PC-3 (cell line): Measurements from ENCODE around the gene COLEC11. TPM values are rescaled to one million over a fixed set of nuclear protein-coding genes. Genes with fewer than 3 reads are reported as not detected.
"Not testable (repeated sequence)": the region's sequence is repeated elsewhere in the genome, so short reads cannot be mapped to it uniquely, and the experiment has no call there.

Experiments
- ATAC-seq: fragments of 200-7000 bp; cut with Tn5 transposase; 2 replicates; pipeline ENCODE4 v1.9.1; 2020; ENCODE audit warnings: mild to moderate bottlenecking, moderate library complexity
- BruUV-seq: library from RNA; stranded (reverse); fragments of 400-500 nt; replicated peaks from 2 replicates; lab custom pipeline; 2021; lab: Mats Ljungman, UMichigan
- CTCF ChIA-PET: fragments of 300-600 bp; sonication (Branson Sonifier 250); formaldehyde crosslinking; loops from one replicate; lab custom pipeline; 2022; ENCODE audit warnings: antibody characterized with exemption; lab: Charles Lee
- POLR2A ChIA-PET: fragments of 300-600 bp; sonication (Branson Sonifier 250); formaldehyde crosslinking; loops from one replicate; lab custom pipeline; 2022; ENCODE audit warnings: antibody characterized with exemption; ENCODE audit not compliant: unreplicated experiment; lab: Charles Lee
- DNase-seq: peaks from one replicate; pipeline ENCODE4 v3.0.0-alpha.2; 2015
- H2AFZ ChIP-seq: fragments of 300-600 bp; sonication (generic); 2 replicates; pipeline ENCODE4 v1.6.0; 2016; ENCODE audit warnings: antibody characterized with exemption, low read length
- H3F3A ChIP-seq: fragments of 300-600 bp; sonication (generic); one replicate; pipeline ENCODE4 v1.6.0; 2017; ENCODE audit warnings: antibody characterized with exemption, low read length, control low read depth, mild to moderate bottlenecking; ENCODE audit not compliant: unreplicated experiment
- H3K27ac ChIP-seq: fragments of 300-600 bp; sonication (generic); 2 replicates; pipeline ENCODE4 v1.5.1; 2016; ENCODE audit warnings: mild to moderate bottlenecking, low read length
- H3K27me3 ChIP-seq: fragments of 300-600 bp; sonication (generic); 2 replicates; pipeline ENCODE4 v1.6.1; 2016; ENCODE audit warnings: low read length, mixed read lengths
- H3K36me3 ChIP-seq: fragments of 300-600 bp; sonication (generic); 2 replicates; pipeline ENCODE4 v1.6.1; 2016; ENCODE audit warnings: low read depth, mixed run types, low read length, mixed read lengths
- H3K4me1 ChIP-seq: fragments of 300-600 bp; sonication (generic); 2 replicates; pipeline ENCODE4 v1.5.1; 2016; ENCODE audit warnings: low read length; ENCODE audit not compliant: insufficient read depth
- H3K4me2 ChIP-seq: fragments of 300-600 bp; sonication (generic); 2 replicates; pipeline ENCODE4 v1.6.0; 2016; ENCODE audit warnings: low read length
- H3K4me3 ChIP-seq: fragments of 300-600 bp; sonication (generic); 2 replicates; pipeline ENCODE4 v1.5.1; 2016; ENCODE audit warnings: mild to moderate bottlenecking, low read length, mixed read lengths
- H3K79me2 ChIP-seq: fragments of 300-600 bp; sonication (generic); 2 replicates; pipeline ENCODE4 v1.6.1; 2017; ENCODE audit warnings: low read length, mixed read lengths
- H3K9ac ChIP-seq: fragments of 300-600 bp; sonication (generic); 2 replicates; pipeline ENCODE4 v1.6.0; 2016; ENCODE audit warnings: mild to moderate bottlenecking, low read length
- H3K9me2 ChIP-seq: fragments of 300-600 bp; sonication (generic); replicated peaks from 2 replicates; pipeline ENCODE4 v1.6.1; 2016; ENCODE audit warnings: mixed run types, low read length, mixed read lengths
- H3K9me3 ChIP-seq: fragments of 300-600 bp; sonication (generic); 2 replicates; pipeline ENCODE4 v1.6.1; 2016; ENCODE audit warnings: low read length, mixed read lengths
- H4K20me1 ChIP-seq: fragments of 300-600 bp; sonication (generic); 2 replicates; pipeline ENCODE4 v1.6.1; 2016; ENCODE audit warnings: low read length, mixed read lengths
- EZH2 ChIP-seq: fragments of 300-600 bp; sonication (generic); IDR thresholded peaks from one replicate; pipeline ENCODE4 v1.6.1; 2017; ENCODE audit warnings: antibody characterized with exemption, mild to moderate bottlenecking, low read length; ENCODE audit not compliant: unreplicated experiment
- EZH2phosphoT487 ChIP-seq: fragments of 300-600 bp; sonication (generic); IDR thresholded peaks from 2 replicates; pipeline ENCODE4 v1.6.1; 2018; ENCODE audit warnings: mild to moderate bottlenecking, antibody characterized with exemption, low read length, borderline replicate concordance
- intact Hi-C: fragments of 100-400 bp; cut with micrococcal nuclease; formaldehyde crosslinking; loops from 2 replicates; pipeline ENCODE4 v1.9.0; 2023
- total RNA-seq: library from RNA; depleted of rRNA; stranded (reverse); fragments of >200 nt; gene quantifications from 2 replicates; pipeline ENCODE4 v1.2.3, GENCODE V29; 2014
- TF ChIP-seq, protein P1 (sequence below): fragments of 300-600 bp; sonication (generic); conservative IDR thresholded peaks from 2 replicates; pipeline ENCODE4 v1.5.1; 2017; ENCODE audit warnings: antibody characterized with exemption, low read depth, mild to moderate bottlenecking, low read length

The COLEC11 gene
- total RNA-seq, 1 experiment from 2014 or later: 0.44 TPM

- no peaks in the 10 kb centered on the region for H3K4me1 ChIP-seq
- no peaks in the 10 kb centered on the region for H3F3A ChIP-seq
- DNase-seq (no peak), ATAC-seq (no peak)
- no peak overlapping the region for H2AFZ ChIP-seq
- H3K9me3 ChIP-seq: no peaks in the 10 kb centered on the region
- no TSS peak for BruUV-seq
- no peaks in the 10 kb centered on the region for H3K27me3 ChIP-seq
- TF ChIP-seq EZH2 (no peak), EZH2phosphoT487 (no peak)
- TF ChIP-seq, protein P1, sequence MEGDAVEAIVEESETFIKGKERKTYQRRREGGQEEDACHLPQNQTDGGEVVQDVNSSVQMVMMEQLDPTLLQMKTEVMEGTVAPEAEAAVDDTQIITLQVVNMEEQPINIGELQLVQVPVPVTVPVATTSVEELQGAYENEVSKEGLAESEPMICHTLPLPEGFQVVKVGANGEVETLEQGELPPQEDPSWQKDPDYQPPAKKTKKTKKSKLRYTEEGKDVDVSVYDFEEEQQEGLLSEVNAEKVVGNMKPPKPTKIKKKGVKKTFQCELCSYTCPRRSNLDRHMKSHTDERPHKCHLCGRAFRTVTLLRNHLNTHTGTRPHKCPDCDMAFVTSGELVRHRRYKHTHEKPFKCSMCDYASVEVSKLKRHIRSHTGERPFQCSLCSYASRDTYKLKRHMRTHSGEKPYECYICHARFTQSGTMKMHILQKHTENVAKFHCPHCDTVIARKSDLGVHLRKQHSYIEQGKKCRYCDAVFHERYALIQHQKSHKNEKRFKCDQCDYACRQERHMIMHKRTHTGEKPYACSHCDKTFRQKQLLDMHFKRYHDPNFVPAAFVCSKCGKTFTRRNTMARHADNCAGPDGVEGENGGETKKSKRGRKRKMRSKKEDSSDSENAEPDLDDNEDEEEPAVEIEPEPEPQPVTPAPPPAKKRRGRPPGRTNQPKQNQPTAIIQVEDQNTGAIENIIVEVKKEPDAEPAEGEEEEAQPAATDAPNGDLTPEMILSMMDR: no peak
- no peaks in the 10 kb centered on the region for H3K79me2 ChIP-seq
- no peaks in the 10 kb centered on the region for H3K36me3 ChIP-seq
- ChIA-PET CTCF (no interaction called here), POLR2A (no interaction called here)
- H3K9me2 ChIP-seq: no peaks in the 10 kb centered on the region
- H3K9ac ChIP-seq: no peak overlapping the region
- H3K4me2 ChIP-seq: no peak overlapping the region
- H3K27ac ChIP-seq: no peak overlapping the region
- intact Hi-C loops: no loop called here
- H3K4me3 ChIP-seq: no peak overlapping the region
- no peaks in the 10 kb centered on the region for H4K20me1 ChIP-seq
Observed at GRCh38 chr2:3659447-3660432, 64.8 kb downstream of the COLEC11 start.

GRCh38 chr2:3660640-3661039 lies 65.7 kb downstream of the COLEC11 start:
- H3K9ac ChIP-seq, H4K20me1 ChIP-seq, H3K27ac ChIP-seq, H3K36me3 ChIP-seq, H3K4me3 ChIP-seq, intact Hi-C loops, H3K79me2 ChIP-seq, H3F3A ChIP-seq, H3K27me3 ChIP-seq, BruUV-seq, H3K9me2 ChIP-seq, H3K9me3 ChIP-seq, H3K4me1 ChIP-seq, POLR2A ChIA-PET, H2AFZ ChIP-seq, ATAC-seq, CTCF ChIA-PET, H3K4me2 ChIP-seq: not testable (repeated sequence)
- DNase-seq: peak; percentile 24

DNA sequence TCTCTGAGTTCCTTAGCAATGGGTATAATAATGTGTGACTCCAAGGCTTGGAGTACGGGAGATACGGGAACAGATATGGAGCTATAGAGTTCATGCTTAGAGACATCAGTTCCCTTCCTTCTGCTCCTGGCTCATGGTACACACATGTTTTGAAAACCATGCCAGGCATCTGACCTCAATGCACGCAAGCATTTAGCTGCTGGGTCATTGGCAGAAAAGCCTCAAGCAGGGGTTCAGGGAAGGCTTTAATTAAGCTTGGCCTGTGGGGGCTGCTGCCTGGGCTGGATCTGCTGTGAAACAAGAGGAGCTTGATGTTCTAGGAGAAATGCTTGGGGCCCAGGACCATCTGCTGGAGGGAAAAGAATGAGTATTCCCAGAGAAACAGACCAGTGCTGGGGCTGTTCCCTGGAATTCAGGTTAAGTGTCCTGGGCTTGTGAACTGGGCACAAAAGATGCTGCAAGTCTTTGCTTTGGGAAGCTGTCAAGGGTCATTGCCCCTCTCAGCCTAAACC lies 66.3 kb downstream of the COLEC11 start:
- no peaks in the 10 kb centered on the region for H3K9me2 ChIP-seq
- TF ChIP-seq EZH2 (no peak), EZH2phosphoT487 (no peak)
- TF ChIP-seq, protein P1: no peak
- no peak overlapping the region for H3K4me3 ChIP-seq
- H3K9me3 ChIP-seq: no peaks in the 10 kb centered on the region
- no peak for DNase-seq
- intact Hi-C loops: no loop called here
- H3K4me2 ChIP-seq: no peak overlapping the region
- no peaks in the 10 kb centered on the region for H3K36me3 ChIP-seq
- no peaks in the 10 kb centered on the region for H3K4me1 ChIP-seq
- no peaks in the 10 kb centered on the region for H3K27me3 ChIP-seq
- no peak for ATAC-seq
- ChIA-PET POLR2A (no interaction called here), CTCF (no interaction called here)
- no peak overlapping the region for H3K27ac ChIP-seq
- H3F3A ChIP-seq: no peaks in the 10 kb centered on the region
- H4K20me1 ChIP-seq: no peaks in the 10 kb centered on the region
- no peak overlapping the region for H3K9ac ChIP-seq
- no peak overlapping the region for H2AFZ ChIP-seq
- no peaks in the 10 kb centered on the region for H3K79me2 ChIP-seq
- no TSS peak for BruUV-seq
